Activated CD4-positive, alpha-beta T cell treated with anti-CD3 and anti-CD28 coated beads for 1 hour (primary cell): Measurements from ENCODE around the gene ETNPPL.

Experiments
- DNase-seq: peaks from one replicate; pipeline ENCODE4 v3.0.0-alpha.2; 2020

Gene ETNPPL

GRCh38 chr4:108693819-108694218 lies 69.0 kb downstream of the ETNPPL start:
- DNase-seq = no peak

DNA sequence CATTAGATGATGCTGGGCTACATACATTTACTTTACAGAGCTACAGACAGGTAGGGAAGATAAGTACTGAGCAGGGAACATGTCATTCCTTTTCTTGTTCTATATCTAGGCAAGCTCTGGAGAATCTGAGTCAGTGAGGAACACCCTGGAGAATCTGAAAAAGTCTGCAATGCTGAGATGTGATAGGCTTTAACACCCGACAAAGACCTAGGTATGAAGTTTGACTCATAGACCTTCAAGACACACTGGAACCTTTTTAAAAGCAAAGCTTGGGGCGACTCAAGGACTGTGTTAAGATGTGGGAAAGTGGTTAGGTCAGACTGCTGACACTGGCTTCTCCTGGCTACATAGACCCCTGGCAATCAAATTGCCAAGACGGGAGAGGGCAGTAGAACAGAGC lies 69.6 kb downstream of the ETNPPL start:
- no peak for DNase-seq
